HFF-Myc (cell line): Measurements from ENCODE around the gene NTN1.

Experiments used
- DNase-seq: peaks from one replicate; pipeline ENCODE4 v3.0.0-alpha.2; 2011; ENCODE audit warnings: low read depth; ENCODE audit errors: extremely low read depth
- H3K4me3 ChIP-seq: replicated peaks from 2 replicates; pipeline ENCODE4 v1.5.1; 2011; ENCODE audit warnings: low read depth, mild to moderate bottlenecking, control low read depth, low read length
- CTCF ChIP-seq: IDR thresholded peaks from 2 replicates; pipeline ENCODE4 v1.5.1; 2012; ENCODE audit warnings: mild to moderate bottlenecking, low read depth, low read length, control low read depth; ENCODE audit errors: missing control alignments

The NTN1 gene

GRCh38 chr17:9205520-9206409, 184.5 kb downstream of the NTN1 start:
- TF ChIP-seq CTCF: no peak
- no peak overlapping the region for H3K4me3 ChIP-seq
- DNase-seq: no peak

DNA sequence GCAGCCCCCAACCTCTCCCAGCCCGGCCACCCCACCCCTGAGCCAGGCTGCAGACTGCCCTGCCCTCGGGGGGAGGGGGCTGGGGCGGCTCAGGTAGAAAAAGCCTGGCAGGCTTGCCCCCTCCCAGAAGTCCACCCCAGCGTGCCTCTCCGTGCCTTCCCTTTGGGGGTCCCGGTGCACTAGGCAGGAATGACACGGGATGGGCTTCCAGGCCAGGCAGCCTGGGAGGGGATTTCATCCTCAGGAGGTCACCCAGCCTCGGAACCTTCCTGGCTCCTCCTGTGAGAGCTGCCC, 185.0 kb downstream of the NTN1 start:
- TF ChIP-seq CTCF: no peak
- DNase-seq: no peak
- no peak overlapping the region for H3K4me3 ChIP-seq

DNA sequence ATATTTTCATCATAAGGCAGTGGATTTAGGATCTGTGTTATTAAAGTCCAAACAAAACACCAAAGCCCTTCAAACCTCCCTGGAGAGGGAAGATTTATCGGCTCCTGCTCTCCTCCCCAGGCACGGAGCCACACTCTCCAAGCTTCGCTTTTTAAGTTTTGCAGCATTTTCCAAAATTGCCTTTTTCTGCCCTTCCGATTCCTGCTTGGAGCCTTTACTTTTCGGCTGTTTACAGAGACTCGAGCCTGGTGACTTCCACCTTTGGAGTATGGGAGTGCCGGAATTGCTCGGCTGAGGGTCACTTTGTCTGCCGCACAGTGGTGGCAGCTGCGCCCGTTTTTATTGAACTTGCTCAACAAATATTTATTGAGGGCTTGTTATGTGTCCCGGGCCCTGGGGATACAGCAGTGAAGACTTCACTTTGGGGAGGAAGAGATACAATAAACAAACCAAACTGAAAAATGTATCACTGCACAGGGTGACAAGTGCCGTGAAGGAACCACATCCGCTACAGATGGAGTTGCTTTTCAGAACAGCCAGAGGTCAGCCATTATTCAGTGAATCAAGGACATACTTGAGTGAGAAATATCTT, 185.5 kb downstream of the NTN1 start:
- no peak overlapping the region for H3K4me3 ChIP-seq
- no peak for TF ChIP-seq CTCF
- DNase-seq: no peak

DNA sequence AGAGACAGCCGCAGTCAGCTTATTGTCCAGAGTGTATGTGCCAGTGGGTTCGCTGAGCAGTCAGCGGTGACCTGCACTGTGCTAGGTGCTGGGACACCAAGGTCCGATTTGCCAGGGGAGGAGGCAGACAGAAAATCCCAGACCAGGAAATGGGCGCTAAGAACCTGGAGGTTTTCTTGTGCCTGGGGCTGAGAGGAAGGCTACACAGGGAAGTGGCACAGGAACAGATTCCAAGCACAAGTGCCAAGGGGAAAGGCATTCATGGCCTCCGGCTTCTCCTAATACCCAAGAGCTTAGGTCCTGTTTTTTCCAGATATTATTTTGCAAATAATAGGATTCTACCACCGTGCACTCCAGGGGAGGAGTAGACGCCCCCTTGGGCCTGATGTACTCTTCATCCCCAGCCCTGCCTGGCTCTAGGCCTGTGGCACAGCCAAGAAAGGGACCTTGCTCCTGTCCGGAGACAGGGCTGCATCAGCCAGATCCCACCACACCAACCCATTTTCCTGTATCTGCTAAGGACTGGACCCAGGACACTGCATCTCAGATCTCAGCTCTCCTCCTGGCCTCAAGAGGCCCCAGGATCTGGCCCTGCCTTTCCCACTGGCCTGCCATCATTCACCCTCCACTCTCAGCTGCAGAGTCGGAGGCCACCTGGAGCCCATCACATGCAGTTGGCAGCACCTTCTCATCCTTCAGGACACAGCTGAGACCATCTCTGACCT, 187.2 kb downstream of the NTN1 start:
- DNase-seq: no peak
- no peak overlapping the region for H3K4me3 ChIP-seq
- TF ChIP-seq CTCF: no peak

DNA sequence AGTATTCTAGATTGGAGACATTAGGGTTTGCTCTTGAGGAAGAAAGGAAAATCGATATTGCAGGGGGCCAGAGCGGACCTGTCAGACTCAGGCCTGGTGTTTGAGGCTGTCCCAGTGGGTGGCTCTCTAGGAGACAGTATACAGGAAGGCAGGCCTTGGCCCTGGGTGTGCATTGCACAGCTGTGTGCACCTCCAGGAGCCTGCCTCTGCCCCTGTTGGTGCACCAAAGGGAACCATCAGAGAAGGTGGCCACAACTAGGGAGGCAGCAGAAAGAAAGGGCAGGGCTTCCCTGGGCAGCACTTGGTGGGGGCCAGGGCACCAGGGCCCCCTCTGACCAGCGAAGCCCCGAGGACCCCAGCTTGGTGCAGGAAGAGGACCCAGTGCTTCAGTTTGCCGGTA, 188.0 kb downstream of the NTN1 start:
- no peak overlapping the region for H3K4me3 ChIP-seq
- no peak for TF ChIP-seq CTCF
- DNase-seq: no peak

GRCh38 chr17:9209781-9210370, 188.6 kb downstream of the NTN1 start:
- TF ChIP-seq CTCF: no peak
- DNase-seq: no peak
- H3K4me3 ChIP-seq: no peak overlapping the region
